Nephron progenitor cell (in vitro differentiated cells): ENCODE data around the gene BAG3.
A peak's percentile ranks its signal among the peaks of the same experiment; 100 is the strongest.
"Not testable (repeated sequence)": the region's sequence is repeated elsewhere in the genome, so short reads cannot be mapped to it uniquely, and the experiment has no call there.

Experiments used
- DNase-seq: peaks from one replicate; pipeline ENCODE4 v3.0.0; 2021
- H3K27ac Mint-ChIP-seq: 2 replicates; pipeline ENCODE4 v1.8.0; 2021; ENCODE audit warnings: mild to moderate bottlenecking, moderate library complexity, mixed read lengths
- H3K27me3 Mint-ChIP-seq: 2 replicates; pipeline ENCODE4 v1.8.0; 2021; ENCODE audit warnings: mild to moderate bottlenecking, low read depth, mixed read lengths; ENCODE audit not compliant: poor library complexity
- H3K36me3 Mint-ChIP-seq: 2 replicates; pipeline ENCODE4 v1.8.0; 2021; ENCODE audit warnings: low read depth, mixed read lengths
- H3K4me1 Mint-ChIP-seq: 2 replicates; pipeline ENCODE4 v1.8.0; 2021; ENCODE audit warnings: mixed read lengths
- H3K4me3 Mint-ChIP-seq: 2 replicates; pipeline ENCODE4 v1.8.0; 2021; ENCODE audit warnings: mild to moderate bottlenecking, moderate library complexity, mixed read lengths
- H3K9me3 Mint-ChIP-seq: 2 replicates; pipeline ENCODE4 v1.8.0; 2021; ENCODE audit warnings: mild to moderate bottlenecking, moderate library complexity, mixed read lengths
- CTCF ChIP-seq: fragments of 200-600 bp; sonication (generic); IDR thresholded peaks from 2 replicates; pipeline ENCODE4 v1.5.0; 2021; ENCODE audit warnings: antibody characterized with exemption

The BAG3 gene

GRCh38 chr10:119611433-119611832 lies 39.7 kb upstream of the BAG3 start:
- H3K27me3 Mint-ChIP-seq, result peaks cover 30% of the 10 kb centered on the region
- H3K36me3 Mint-ChIP-seq, result no peaks in the 10 kb centered on the region
- no peak overlapping the region for H3K27ac Mint-ChIP-seq
- H3K4me1 Mint-ChIP-seq, result no peaks in the 10 kb centered on the region
- H3K4me3 Mint-ChIP-seq, result no peak overlapping the region
- H3K9me3 Mint-ChIP-seq, result peaks cover 16% of the 10 kb centered on the region
- TF ChIP-seq CTCF, result no peak
- DNase-seq, result no peak

GRCh38 chr10:119613741-119614140 lies 37.4 kb upstream of the BAG3 start:
- Mint-ChIP-seq H3K4me1 (peaks cover 6% of the 10 kb centered on the region), H3K36me3 (no peaks in the 10 kb centered on the region), H3K27me3 (peaks cover 34% of the 10 kb centered on the region), H3K27ac (no peak overlapping the region), H3K9me3 (peaks cover 16% of the 10 kb centered on the region), H3K4me3 (no peak overlapping the region)
- no peak for DNase-seq
- TF ChIP-seq CTCF, result no peak

- Mint-ChIP-seq H3K27me3 (peaks cover 28% of the 10 kb centered on the region), H3K27ac (no peak overlapping the region), H3K36me3 (no peaks in the 10 kb centered on the region), H3K4me1 (peaks cover 6% of the 10 kb centered on the region), H3K4me3 (no peak overlapping the region), H3K9me3 (peaks cover 16% of the 10 kb centered on the region)
- DNase-seq, result no peak
- no peak for TF ChIP-seq CTCF
These were observed 36.5 kb upstream of the BAG3 start for GRCh38 chr10:119614686-119615085.

DNA sequence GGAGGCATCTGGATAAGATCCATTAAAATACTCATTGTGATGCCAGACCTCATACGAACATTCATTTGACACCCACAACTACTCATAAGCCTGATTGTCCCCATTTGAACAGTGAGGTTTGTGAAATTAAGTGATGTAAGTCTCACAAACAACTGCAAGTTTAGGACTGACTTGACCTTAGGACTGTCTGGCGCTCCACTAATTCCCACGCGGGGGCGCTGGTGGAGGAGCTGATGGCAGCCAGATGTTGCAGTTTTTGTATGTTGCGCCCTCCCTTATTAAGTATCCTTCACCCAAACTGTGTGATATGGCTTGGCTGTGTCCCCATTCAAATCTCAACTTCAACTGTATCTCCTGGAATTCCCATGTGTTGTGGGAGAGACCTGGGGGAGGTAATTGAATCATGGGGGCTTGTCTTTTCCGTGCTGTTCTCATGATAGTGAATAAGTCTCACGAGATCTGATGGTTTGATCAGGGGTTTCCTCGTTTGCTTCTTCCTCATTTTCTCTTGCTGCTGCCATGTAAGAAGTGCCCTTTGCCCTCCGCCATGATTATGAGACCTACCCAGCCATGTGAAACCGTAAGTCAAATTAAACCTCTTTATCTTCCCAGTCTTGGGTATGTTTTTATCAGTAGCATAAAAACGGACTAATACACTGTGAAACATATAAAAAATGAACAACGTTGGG lies 34.2 kb upstream of the BAG3 start:
- peak; percentile 25 for TF ChIP-seq CTCF
- peak; percentile 30 for DNase-seq
- no peak overlapping the region for H3K4me3 Mint-ChIP-seq
- peaks cover 16% of the 10 kb centered on the region for H3K4me1 Mint-ChIP-seq
- H3K36me3 Mint-ChIP-seq, result no peaks in the 10 kb centered on the region
- no peak overlapping the region for H3K27ac Mint-ChIP-seq
- peaks cover 5% of the 10 kb centered on the region for H3K9me3 Mint-ChIP-seq
- H3K27me3 Mint-ChIP-seq, result peaks cover 23% of the 10 kb centered on the region

DNA sequence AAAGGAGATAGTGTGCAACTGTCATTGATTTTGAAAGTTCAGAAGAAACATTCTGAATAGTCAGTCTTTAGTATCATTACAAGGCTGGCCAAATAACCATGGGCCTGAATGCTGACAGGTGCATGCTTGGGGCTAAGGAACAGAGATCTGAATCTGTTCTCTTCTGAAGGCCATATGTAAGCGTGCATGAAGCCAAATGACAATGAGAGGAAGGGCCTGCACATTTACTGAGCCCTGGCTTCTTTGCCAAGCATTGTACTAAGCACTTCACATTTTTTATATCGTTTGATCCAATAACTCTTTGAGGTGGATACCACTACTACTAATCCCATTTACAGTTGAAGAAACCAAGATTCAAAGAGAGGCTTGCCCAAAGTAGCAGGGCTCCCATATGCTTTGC lies 32.0 kb upstream of the BAG3 start:
- H3K4me3 Mint-ChIP-seq, result no peak overlapping the region
- H3K4me1 Mint-ChIP-seq, result peaks cover 16% of the 10 kb centered on the region
- DNase-seq, result no peak
- H3K27me3 Mint-ChIP-seq, result peaks cover 23% of the 10 kb centered on the region
- no peak for TF ChIP-seq CTCF
- no peaks in the 10 kb centered on the region for H3K9me3 Mint-ChIP-seq
- no peaks in the 10 kb centered on the region for H3K36me3 Mint-ChIP-seq
- H3K27ac Mint-ChIP-seq, result no peak overlapping the region

- not testable (repeated sequence) for DNase-seq, H3K4me3 Mint-ChIP-seq, H3K27ac Mint-ChIP-seq, H3K36me3 Mint-ChIP-seq, H3K9me3 Mint-ChIP-seq
- Mint-ChIP-seq H3K27me3 (peaks cover 19% of the 10 kb centered on the region), H3K4me1 (peaks cover 16% of the 10 kb centered on the region)
These were observed 31.4 kb upstream of the BAG3 start for GRCh38 chr10:119619811-119620210.
